Heart left ventricle (tissue), 16 donors: ENCODE results near the gene CPA3. TPM values are rescaled to one million over a fixed set of nuclear protein-coding genes. Genes with fewer than 3 reads are reported as not detected.

Source experiments
- ATAC-seq, 4 donors: fragments of 200-7000 bp; cut with Tn5 transposase; one replicate each; pipeline ENCODE4 v1.9.1; 2020 to 2022; ENCODE audit warnings: moderate library complexity in 4 of 4, mild to moderate bottlenecking in 3 of 4, moderate number of reproducible peaks in 1 of 4
- DNase-seq, 5 donors: peaks; one replicate each; pipeline ENCODE4 v3.0.0-alpha.2; 2020
- H3K27ac ChIP-seq, 12 donors: fragments of 200-600 bp; sonication (generic) in 4 of 12; one replicate each; pipeline versions ENCODE4 v1.5.0 to v1.8.0; 2016 to 2022; ENCODE audit warnings: mild to moderate bottlenecking in 2 of 12
- H3K27me3 ChIP-seq, 9 donors: fragments of 200-600 bp; sonication (generic) in 2 of 9; one replicate each; pipeline versions ENCODE4 v1.5.1 to v1.8.0; 2016 to 2022; ENCODE audit warnings: mild to moderate bottlenecking in 3 of 9
- H3K36me3 ChIP-seq, 9 donors: fragments of 200-600 bp; sonication (generic) in 2 of 9; one replicate each; pipeline versions ENCODE4 v1.5.0 to v1.8.0; 2018 to 2022; ENCODE audit warnings: mild to moderate bottlenecking in 2 of 9
- H3K4me1 ChIP-seq, 12 donors: fragments of 200-600 bp; sonication (generic) in 4 of 12; one replicate each; pipeline versions ENCODE4 v1.5.0 to v1.8.0; 2016 to 2022; ENCODE audit warnings: mild to moderate bottlenecking in 3 of 12
- H3K4me3 ChIP-seq, 12 donors: fragments of 200-600 bp; sonication (generic) in 4 of 12; one replicate each; pipeline versions ENCODE4 v1.5.0 to v1.8.0; 2017 to 2022; ENCODE audit warnings: mild to moderate bottlenecking in 9 of 12, moderate library complexity in 4 of 12
- H3K9me3 ChIP-seq, 12 donors: fragments of 200-600 bp; sonication (generic) in 4 of 12; one replicate each; pipeline versions ENCODE4 v1.5.0 to v1.8.0; 2016 to 2022; ENCODE audit warnings: mild to moderate bottlenecking in 1 of 12
- POLR2A ChIP-seq, 2 donors: fragments of 450-650 bp; IDR thresholded peaks; one replicate each; pipeline ENCODE4 v1.6.1; 2017; ENCODE audit warnings: antibody characterized with exemption in 2 of 2, mild to moderate bottlenecking in 2 of 2, moderate library complexity in 2 of 2
- WGBS, 4 donors: extraction: QIAGEN DNeasy Blood & Tissue Kit in 2 of 4; methylation state at CpG; one replicate each; pipeline versions ENCODE4 v1.1.5 to v1.1.7; 2013 to 2018; 5-methylcytosine and 5-hydroxymethylcytosine counted together
- intact Hi-C, 10 donors: fragments of 100-400 bp; cut with DNase I; formaldehyde crosslinking; loops; one replicate each; pipeline versions ENCODE4 v1.11.1 to v1.14.2; 2022
- polyA plus RNA-seq, 2 donors: library from polyadenylated mRNA; stranded (reverse); fragments of 200-250 nt; gene quantifications; one replicate each; pipeline ENCODE4 v1.2.3, GENCODE V29; 2013
- total RNA-seq, 9 donors: library from RNA; depleted of rRNA in 2 of 9; stranded (reverse); fragments of >200 nt in 2 of 9; fragmentation: NEBNext Ultra II Directional in 3 of 9; extraction: Animal tissue kit (Norgen Biotek cat#: 25700) in 3 of 9; gene quantifications; one replicate each; pipeline versions ENCODE4 v1.1.0 to v1.2.4, GENCODE V29; 2016 to 2023
- TF ChIP-seq, protein P1 (sequence below), 12 donors: fragments of 200-600 bp; sonication (generic) in 4 of 12; IDR thresholded peaks; one replicate each; pipeline versions ENCODE4 v1.5.0 to v1.8.0; 2018 to 2022; ENCODE audit warnings: antibody characterized with exemption in 12 of 12, mild to moderate bottlenecking in 5 of 12
- donor health status: ischemic (EF 13 %, LVEDD 7.1; RV severe dilation, severe dysfunction).
- donor health status: healthy with polysubstance abuse.
- donor health status: DM: no; HTN: yes; CAD: no.
- donor health status: DM: no; HTN: no; CAD: no.
- donor health status: ischemic (EF 25% LVEDD 6.9; RV normal size, moderate dysfunction).
- donor health status: ischemic (EF 25% LVEDD 5.7; RV mildly dilated, moderate dysfunction).
- donor health status: healthy.
- donor health status: DM: yes; HTN: yes; CAD: no.
- donor health status: ischemic (EF 35%, LVEDD 5.7; RV mildly dilated, moderate dysfunction).
- donor health status: nonischemic (EF 11% LVEDD 7.7; RV severe dilation, severe dysfunction).
- donor health status: DM: yes; HTN: yes; CAD: no.
- donor health status: PGD.
- donor health status: ischemic (EF 29% LVEDD 5.4; RV normal size, mild dysfunction).
- donor health status: nonischemic (EF 23%, LVEDD 6.1; RV moderate dilation, normal function).

CPA3 gene
- total and polyA plus RNA-seq, 11 donors, result 0.43 to 5.1 (median 0.98) TPM; not detected in 2

DNA sequence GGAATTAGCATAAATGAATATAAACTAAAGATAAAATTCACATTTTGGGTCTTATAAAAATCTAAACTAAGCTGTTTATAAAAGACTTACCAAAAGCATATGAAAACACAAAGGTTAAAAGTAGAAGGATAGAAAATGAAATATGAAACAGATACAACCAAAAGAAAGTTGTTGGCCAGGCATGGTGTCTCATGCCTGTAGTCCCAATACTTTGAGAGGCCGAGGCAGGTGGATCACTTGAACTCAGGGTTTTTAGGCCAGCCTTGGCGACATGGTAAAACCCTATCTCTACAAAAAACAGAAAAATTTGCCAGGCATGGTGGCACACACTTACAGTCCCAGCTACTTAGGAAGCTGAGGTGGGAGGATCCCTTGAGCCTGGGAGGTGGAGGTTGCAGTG lies 51.0 kb downstream of the CPA3 start:
- no peak overlapping the region for H3K27ac ChIP-seq
- no peaks in the 10 kb centered on the region for H3K4me1 ChIP-seq
- peaks cover 0 to 13% (median 0%) of the 10 kb centered on the region in 12 donors for H3K9me3 ChIP-seq
- no peak overlapping the region for H3K4me3 ChIP-seq
- 92 to 94% (median 93%) methylated on average over 2 of the region's 2 CpGs for WGBS, 4 donors
- ATAC-seq, result no peak
- H3K27me3 ChIP-seq, result peaks cover 0 to 5% (median 0%) of the 10 kb centered on the region in 9 donors
- no peak for TF ChIP-seq POLR2A (IDR thresholded peaks at IDR 0.05)
- TF ChIP-seq, protein P1, sequence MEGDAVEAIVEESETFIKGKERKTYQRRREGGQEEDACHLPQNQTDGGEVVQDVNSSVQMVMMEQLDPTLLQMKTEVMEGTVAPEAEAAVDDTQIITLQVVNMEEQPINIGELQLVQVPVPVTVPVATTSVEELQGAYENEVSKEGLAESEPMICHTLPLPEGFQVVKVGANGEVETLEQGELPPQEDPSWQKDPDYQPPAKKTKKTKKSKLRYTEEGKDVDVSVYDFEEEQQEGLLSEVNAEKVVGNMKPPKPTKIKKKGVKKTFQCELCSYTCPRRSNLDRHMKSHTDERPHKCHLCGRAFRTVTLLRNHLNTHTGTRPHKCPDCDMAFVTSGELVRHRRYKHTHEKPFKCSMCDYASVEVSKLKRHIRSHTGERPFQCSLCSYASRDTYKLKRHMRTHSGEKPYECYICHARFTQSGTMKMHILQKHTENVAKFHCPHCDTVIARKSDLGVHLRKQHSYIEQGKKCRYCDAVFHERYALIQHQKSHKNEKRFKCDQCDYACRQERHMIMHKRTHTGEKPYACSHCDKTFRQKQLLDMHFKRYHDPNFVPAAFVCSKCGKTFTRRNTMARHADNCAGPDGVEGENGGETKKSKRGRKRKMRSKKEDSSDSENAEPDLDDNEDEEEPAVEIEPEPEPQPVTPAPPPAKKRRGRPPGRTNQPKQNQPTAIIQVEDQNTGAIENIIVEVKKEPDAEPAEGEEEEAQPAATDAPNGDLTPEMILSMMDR (IDR thresholded peaks at IDR 0.05), result no peak
- no peak for DNase-seq
- intact Hi-C loops, result no loop called here
- no peaks in the 10 kb centered on the region for H3K36me3 ChIP-seq

DNA sequence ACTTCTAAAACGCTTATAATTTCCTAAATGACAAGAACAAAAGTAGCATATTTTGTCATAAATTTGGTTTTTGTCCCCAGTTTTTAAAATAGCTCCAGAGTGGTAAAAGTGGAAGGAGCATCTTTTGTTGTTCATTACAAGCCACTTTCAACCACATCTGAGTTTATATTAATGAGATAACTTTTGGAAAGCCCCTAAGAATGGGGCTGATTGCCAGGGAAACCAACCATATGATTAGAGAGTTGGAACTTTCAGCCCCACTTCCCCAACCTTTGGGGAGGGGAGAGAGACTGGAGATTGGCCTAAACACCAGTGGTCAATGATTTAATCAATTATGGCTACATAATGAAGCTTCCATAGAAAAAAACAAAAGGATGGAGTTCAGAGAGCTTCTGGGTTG lies 57.4 kb downstream of the CPA3 start:
- intact Hi-C loops, result no loop called here
- no peaks in the 10 kb centered on the region for H3K4me1 ChIP-seq
- H3K27ac ChIP-seq, result no peak overlapping the region
- ATAC-seq (no peak), DNase-seq (no peak)
- TF ChIP-seq, protein P1 (IDR thresholded peaks at IDR 0.05), result no peak
- TF ChIP-seq POLR2A (IDR thresholded peaks at IDR 0.05), result no peak
- 64 to 83% (median 79%) methylated on average over 1 of the region's 1 CpG for WGBS, 4 donors
- H3K36me3 ChIP-seq, result no peaks in the 10 kb centered on the region
- no peak overlapping the region for H3K4me3 ChIP-seq
- peaks cover 0 to 7% (median 0%) of the 10 kb centered on the region in 9 donors for H3K27me3 ChIP-seq
- peaks cover 0 to 15% (median 0%) of the 10 kb centered on the region in 12 donors for H3K9me3 ChIP-seq

DNA sequence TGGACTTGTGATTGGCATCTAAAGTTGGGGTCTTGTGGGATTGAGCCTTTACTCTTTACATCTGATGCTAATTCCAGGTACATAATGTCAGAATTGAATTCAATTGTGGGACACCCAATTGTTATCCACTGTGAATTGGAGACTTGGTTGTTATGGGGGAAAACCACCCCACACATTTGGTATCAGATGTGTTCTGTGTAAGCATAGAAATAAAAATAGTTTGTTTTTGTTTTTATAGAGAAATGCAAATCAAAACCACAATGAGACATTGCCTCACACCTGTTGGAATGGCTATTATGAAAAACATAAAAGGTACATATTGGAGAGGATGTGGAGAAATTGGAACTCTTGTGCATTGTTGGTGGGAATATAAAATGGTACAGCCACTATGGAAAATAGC lies 58.5 kb downstream of the CPA3 start:
- no peak overlapping the region for H3K4me3 ChIP-seq
- no peaks in the 10 kb centered on the region for H3K4me1 ChIP-seq
- H3K27me3 ChIP-seq, result peaks cover 0 to 7% (median 0%) of the 10 kb centered on the region in 9 donors
- intact Hi-C loops, result no loop called here
- no peak overlapping the region for H3K27ac ChIP-seq
- no peak for TF ChIP-seq POLR2A (IDR thresholded peaks at IDR 0.05)
- TF ChIP-seq, protein P1 (IDR thresholded peaks at IDR 0.05), result no peak
- H3K9me3 ChIP-seq, result peaks cover 0 to 15% (median 0%) of the 10 kb centered on the region in 12 donors
- DNase-seq, result no peak
- H3K36me3 ChIP-seq, result no peaks in the 10 kb centered on the region
- ATAC-seq, result no peak

DNA sequence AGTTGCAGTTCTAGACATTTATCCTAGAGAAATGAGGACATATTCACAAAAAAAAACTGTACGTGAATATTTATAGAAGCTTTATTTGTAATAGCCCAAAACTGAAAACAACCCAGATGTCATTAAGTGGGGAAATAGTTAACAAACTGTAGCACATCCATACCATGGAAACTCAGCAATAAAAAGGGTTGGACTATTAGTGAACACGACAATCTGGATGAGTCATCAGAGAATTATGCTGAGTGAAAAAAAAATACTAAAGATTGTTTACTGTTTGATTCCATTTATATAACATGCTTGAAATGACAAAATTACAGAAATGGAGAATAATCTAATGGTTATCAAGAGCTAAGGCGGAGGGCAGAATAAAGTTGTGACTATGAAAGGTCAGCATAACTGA lies 59.5 kb downstream of the CPA3 start:
- Histone ChIP-seq H3K9me3 (peaks cover 0 to 12% (median 0%) of the 10 kb centered on the region in 12 donors), H3K27me3 (peaks cover 0 to 7% (median 0%) of the 10 kb centered on the region in 9 donors), H3K4me3 (no peak overlapping the region), H3K4me1 (no peaks in the 10 kb centered on the region), H3K36me3 (no peaks in the 10 kb centered on the region), H3K27ac (no peak overlapping the region)
- no peak for TF ChIP-seq POLR2A (IDR thresholded peaks at IDR 0.05)
- TF ChIP-seq, protein P1 (IDR thresholded peaks at IDR 0.05), result no peak
- intact Hi-C loops, result no loop called here
- DNase-seq (no peak), ATAC-seq (no peak)
- WGBS, 4 donors, result 54 to 61% (median 57%) methylated on average over 3 of the region's 3 CpGs
